PC-9 (cell line): ENCODE results near the gene QDPR.

Experiments
- EZH2 ChIP-seq: fragments of 200-600 bp; sonication (generic); IDR thresholded peaks from 2 replicates; pipeline ENCODE4 v1.8.0; 2017; ENCODE audit warnings: antibody characterized with exemption, low read depth
- TF ChIP-seq, protein P1 (sequence below): fragments of 200-600 bp; sonication (generic); conservative IDR thresholded peaks from 2 replicates; pipeline ENCODE4 v1.6.1; 2017; ENCODE audit warnings: mixed run types, antibody characterized with exemption, mild to moderate bottlenecking, moderate library complexity

GRCh38 chr4:17516980-17517379 is 5.1 kb upstream of the QDPR start:
- TF ChIP-seq, protein P1, sequence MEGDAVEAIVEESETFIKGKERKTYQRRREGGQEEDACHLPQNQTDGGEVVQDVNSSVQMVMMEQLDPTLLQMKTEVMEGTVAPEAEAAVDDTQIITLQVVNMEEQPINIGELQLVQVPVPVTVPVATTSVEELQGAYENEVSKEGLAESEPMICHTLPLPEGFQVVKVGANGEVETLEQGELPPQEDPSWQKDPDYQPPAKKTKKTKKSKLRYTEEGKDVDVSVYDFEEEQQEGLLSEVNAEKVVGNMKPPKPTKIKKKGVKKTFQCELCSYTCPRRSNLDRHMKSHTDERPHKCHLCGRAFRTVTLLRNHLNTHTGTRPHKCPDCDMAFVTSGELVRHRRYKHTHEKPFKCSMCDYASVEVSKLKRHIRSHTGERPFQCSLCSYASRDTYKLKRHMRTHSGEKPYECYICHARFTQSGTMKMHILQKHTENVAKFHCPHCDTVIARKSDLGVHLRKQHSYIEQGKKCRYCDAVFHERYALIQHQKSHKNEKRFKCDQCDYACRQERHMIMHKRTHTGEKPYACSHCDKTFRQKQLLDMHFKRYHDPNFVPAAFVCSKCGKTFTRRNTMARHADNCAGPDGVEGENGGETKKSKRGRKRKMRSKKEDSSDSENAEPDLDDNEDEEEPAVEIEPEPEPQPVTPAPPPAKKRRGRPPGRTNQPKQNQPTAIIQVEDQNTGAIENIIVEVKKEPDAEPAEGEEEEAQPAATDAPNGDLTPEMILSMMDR, result no peak
- TF ChIP-seq EZH2, result no peak
